Ishikawa (cell line): ENCODE results near the gene RNF180.

Experiments used
- CEBPB ChIP-seq: IDR thresholded peaks from 2 replicates; pipeline ENCODE4 v1.6.1; 2012
- CREB1 ChIP-seq: IDR thresholded peaks from 2 replicates; pipeline ENCODE4 v1.6.1; 2012; ENCODE audit warnings: low read depth
- EGR1 ChIP-seq: IDR thresholded peaks from 2 replicates; pipeline ENCODE4 v1.6.1; 2012
- EP300 ChIP-seq: IDR thresholded peaks from 2 replicates; pipeline ENCODE4 v1.6.1; 2012; ENCODE audit warnings: borderline replicate concordance
- FOXM1 ChIP-seq: IDR thresholded peaks from 2 replicates; pipeline ENCODE4 v1.6.1; 2012; ENCODE audit warnings: low read depth, borderline replicate concordance
- NFIC ChIP-seq: IDR thresholded peaks from 2 replicates; pipeline ENCODE4 v1.6.1; 2012
- RAD21 ChIP-seq: IDR thresholded peaks from 2 replicates; pipeline ENCODE4 v1.6.1; 2012; ENCODE audit warnings: low read depth
- TAF1 ChIP-seq: IDR thresholded peaks from 2 replicates; pipeline ENCODE4 v1.6.1; 2012; ENCODE audit warnings: low read depth, mild to moderate bottlenecking
- TCF12 ChIP-seq: IDR thresholded peaks from 2 replicates; pipeline ENCODE4 v1.6.1; 2012; ENCODE audit warnings: low read depth
- TEAD4 ChIP-seq: IDR thresholded peaks from 2 replicates; pipeline ENCODE4 v1.6.1; 2012
- YY1 ChIP-seq: IDR thresholded peaks from 2 replicates; pipeline ENCODE4 v1.6.1; 2012; ENCODE audit warnings: low read depth
- ZBTB7A ChIP-seq: IDR thresholded peaks from 2 replicates; pipeline ENCODE4 v1.6.1; 2012; ENCODE audit warnings: low read depth
- TF ChIP-seq, protein P1 (sequence below): IDR thresholded peaks from 2 replicates; pipeline ENCODE4 v1.6.1; 2012
- TF ChIP-seq, protein P2 (sequence below): IDR thresholded peaks from 2 replicates; pipeline ENCODE4 v1.6.1; 2012
- TF ChIP-seq, protein P3 (sequence below): IDR thresholded peaks from 2 replicates; pipeline ENCODE4 v1.6.1; 2012; ENCODE audit warnings: low read depth, mild to moderate bottlenecking

RNF180 gene

GRCh38 chr5:64199425-64199824 lies 33.8 kb downstream of the RNF180 start:
- TF ChIP-seq, protein P1, sequence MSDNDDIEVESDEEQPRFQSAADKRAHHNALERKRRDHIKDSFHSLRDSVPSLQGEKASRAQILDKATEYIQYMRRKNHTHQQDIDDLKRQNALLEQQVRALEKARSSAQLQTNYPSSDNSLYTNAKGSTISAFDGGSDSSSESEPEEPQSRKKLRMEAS: no peak
- no peak for TF ChIP-seq CEBPB
- no peak for TF ChIP-seq NFIC
- no peak for TF ChIP-seq FOXM1
- no peak for TF ChIP-seq CREB1
- TF ChIP-seq RAD21: no peak
- TF ChIP-seq ZBTB7A: no peak
- TF ChIP-seq TAF1: no peak
- no peak for TF ChIP-seq TEAD4
- TF ChIP-seq, protein P2, sequence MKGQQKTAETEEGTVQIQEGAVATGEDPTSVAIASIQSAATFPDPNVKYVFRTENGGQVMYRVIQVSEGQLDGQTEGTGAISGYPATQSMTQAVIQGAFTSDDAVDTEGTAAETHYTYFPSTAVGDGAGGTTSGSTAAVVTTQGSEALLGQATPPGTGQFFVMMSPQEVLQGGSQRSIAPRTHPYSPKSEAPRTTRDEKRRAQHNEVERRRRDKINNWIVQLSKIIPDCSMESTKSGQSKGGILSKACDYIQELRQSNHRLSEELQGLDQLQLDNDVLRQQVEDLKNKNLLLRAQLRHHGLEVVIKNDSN: no peak
- no peak for TF ChIP-seq YY1
- no peak for TF ChIP-seq TCF12
- no peak for TF ChIP-seq EGR1
- TF ChIP-seq EP300: no peak
- TF ChIP-seq, protein P3, sequence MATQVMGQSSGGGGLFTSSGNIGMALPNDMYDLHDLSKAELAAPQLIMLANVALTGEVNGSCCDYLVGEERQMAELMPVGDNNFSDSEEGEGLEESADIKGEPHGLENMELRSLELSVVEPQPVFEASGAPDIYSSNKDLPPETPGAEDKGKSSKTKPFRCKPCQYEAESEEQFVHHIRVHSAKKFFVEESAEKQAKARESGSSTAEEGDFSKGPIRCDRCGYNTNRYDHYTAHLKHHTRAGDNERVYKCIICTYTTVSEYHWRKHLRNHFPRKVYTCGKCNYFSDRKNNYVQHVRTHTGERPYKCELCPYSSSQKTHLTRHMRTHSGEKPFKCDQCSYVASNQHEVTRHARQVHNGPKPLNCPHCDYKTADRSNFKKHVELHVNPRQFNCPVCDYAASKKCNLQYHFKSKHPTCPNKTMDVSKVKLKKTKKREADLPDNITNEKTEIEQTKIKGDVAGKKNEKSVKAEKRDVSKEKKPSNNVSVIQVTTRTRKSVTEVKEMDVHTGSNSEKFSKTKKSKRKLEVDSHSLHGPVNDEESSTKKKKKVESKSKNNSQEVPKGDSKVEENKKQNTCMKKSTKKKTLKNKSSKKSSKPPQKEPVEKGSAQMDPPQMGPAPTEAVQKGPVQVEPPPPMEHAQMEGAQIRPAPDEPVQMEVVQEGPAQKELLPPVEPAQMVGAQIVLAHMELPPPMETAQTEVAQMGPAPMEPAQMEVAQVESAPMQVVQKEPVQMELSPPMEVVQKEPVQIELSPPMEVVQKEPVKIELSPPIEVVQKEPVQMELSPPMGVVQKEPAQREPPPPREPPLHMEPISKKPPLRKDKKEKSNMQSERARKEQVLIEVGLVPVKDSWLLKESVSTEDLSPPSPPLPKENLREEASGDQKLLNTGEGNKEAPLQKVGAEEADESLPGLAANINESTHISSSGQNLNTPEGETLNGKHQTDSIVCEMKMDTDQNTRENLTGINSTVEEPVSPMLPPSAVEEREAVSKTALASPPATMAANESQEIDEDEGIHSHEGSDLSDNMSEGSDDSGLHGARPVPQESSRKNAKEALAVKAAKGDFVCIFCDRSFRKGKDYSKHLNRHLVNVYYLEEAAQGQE: no peak

GRCh38 chr5:64201996-64202395 lies 36.4 kb downstream of the RNF180 start:
- TF ChIP-seq, protein P2: no peak
- TF ChIP-seq TEAD4 (no peak), NFIC (no peak), ZBTB7A (no peak), EGR1 (no peak), YY1 (no peak), CEBPB (no peak), EP300 (no peak)
- TF ChIP-seq, protein P1: no peak
- TF ChIP-seq, protein P3: no peak

- TF ChIP-seq TAF1 (no peak), EGR1 (no peak), NFIC (no peak), YY1 (no peak), TEAD4 (no peak), EP300 (no peak), CREB1 (no peak), CEBPB (no peak), TCF12 (no peak), RAD21 (no peak), ZBTB7A (no peak), FOXM1 (no peak)
- TF ChIP-seq, protein P3: no peak
- TF ChIP-seq, protein P2: no peak
- TF ChIP-seq, protein P1: no peak
Observed at GRCh38 chr5:64206653-64207052, 41.0 kb downstream of the RNF180 start.

DNA sequence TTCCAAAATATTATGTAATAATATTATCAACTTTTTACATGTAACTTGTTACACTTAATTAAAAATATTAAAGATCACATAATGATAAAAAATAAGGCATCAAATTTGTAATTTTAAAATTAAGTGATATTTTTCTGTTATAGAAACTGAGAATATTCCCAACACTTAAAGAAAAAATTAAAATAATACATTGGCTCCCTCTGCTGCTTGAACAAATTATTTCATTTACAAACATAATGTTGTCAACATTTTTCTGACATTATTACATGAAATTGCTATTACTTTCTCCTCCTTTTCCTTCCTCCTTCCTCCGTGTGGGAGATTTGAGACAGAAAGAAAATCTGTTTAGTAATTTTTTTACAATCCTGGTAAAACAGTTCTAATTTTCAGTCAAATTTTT lies 42.3 kb downstream of the RNF180 start:
- TF ChIP-seq RAD21 (peak; percentile 20; the same call in 1 of the 2 replicates), ZBTB7A (no peak)
- TF ChIP-seq, protein P1: no peak
